Raji (cell line): ENCODE measurements around the gene SNX1.

ENCODE experiments used
- POLR2A ChIP-seq: IDR thresholded peaks from 2 replicates; pipeline ENCODE4 v1.6.1; 2011; ENCODE audit warnings: low read depth, low read length, control low read depth; ENCODE audit not compliant: insufficient read depth

The SNX1 gene

DNA sequence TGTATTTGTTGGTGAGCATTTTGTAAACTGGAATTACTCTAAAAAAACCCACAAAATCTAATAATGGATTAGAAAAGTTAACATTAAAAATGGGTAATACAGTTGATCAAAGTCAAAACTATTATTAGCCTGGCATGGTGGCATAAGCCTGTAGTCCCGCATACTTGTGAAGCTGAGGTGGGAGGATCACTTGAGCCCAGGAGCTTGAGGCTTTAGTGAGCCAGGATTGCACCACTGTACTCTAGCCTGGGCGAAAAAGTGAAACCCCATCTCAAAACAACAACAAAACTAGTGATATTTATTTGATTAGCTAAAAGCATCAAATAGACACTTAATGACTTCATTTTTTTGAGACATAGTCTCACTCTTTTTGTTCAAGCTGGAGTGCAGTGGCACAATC is 3.6 kb downstream of the SNX1 start:
- no peak for TF ChIP-seq POLR2A

- TF ChIP-seq POLR2A: no peak
Measured at GRCh38 chr15:64100958-64101357, 5.2 kb downstream of the SNX1 start.

GRCh38 chr15:64102497-64102896 is 6.7 kb downstream of the SNX1 start:
- no peak for TF ChIP-seq POLR2A

DNA sequence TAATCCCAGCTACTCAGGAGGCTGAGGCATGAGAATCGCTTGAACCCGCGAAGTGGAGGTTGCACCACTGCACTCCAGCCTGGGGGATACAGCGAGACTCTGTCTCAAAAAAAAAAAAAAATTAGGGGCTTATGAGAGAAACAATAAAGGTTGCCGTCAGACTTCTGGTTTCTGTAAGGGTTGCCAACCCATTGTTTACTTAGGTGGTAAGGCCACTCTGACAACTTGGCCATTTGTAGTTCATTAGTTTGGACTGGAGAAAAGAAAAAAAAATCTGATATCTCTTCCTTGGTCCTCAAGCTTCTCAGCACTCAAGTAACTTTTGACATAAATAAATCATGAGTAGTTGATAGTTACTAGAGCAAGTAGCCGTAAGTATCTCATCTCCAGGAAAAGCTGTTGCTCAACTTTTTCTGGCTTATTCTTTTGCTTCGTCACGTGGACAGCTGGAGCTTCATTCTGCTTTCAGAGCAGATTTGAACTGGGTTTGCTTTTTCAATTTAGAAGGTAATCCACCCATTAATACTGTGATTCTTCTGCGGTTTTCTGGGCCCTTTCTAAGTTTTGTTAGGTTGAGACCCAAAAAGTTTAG is 9.4 kb downstream of the SNX1 start:
- no peak for TF ChIP-seq POLR2A

DNA sequence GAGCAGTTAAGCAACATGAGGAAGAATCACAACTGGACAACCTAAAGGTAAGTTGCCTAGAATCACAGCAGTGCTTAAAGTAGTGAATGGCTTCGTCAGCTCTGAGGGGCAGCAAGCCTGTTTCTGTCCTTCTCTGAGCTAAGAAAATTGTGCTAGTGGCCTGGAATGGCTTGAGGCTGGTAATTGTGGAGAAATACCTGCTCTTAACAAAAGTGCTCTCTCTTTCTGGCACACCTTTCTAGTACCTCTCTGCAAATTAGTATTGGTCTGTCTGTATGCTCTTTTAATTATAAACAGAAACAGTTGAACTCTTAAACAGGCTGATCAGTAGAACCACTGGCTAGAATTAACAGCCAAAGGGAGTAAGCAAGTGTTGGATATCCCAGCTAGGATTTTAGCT is 11.6 kb downstream of the SNX1 start:
- no peak for TF ChIP-seq POLR2A

DNA sequence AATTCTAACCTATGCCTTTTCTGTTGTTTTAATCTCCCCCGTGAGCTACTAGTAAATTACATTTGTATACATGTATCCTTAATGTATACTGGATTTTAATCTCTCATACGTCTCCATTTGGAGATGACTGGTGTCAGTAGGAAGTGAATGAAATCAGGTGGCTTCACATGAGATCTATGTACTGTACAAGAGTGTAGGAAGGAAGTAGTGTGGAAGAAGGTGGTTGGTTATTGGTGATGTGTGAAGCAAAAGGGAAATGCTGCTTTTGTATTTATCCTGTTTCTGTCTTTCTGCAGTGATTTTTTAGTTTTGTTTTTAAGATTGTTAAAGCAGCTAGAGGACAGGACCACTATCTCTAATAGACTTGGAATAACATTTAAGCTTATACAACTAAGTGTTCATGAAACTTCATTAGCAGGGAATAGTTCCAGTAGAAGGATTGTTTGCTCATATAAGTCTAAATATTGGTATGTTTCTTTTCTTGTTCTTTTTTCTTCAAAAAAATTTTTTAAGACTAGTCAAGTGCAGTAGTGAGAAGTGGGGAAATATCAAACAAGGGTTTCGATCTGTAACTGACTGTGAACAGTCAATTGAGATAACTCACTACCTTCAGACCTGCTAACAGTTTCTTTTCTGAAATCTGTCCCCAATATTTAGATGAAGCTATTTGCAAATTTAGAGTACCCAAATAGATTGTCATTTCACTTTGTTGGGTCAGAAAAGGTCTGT is 15.3 kb downstream of the SNX1 start:
- no peak for TF ChIP-seq POLR2A

GRCh38 chr15:64111679-64112050 is 15.9 kb downstream of the SNX1 start:
- no peak for TF ChIP-seq POLR2A

DNA sequence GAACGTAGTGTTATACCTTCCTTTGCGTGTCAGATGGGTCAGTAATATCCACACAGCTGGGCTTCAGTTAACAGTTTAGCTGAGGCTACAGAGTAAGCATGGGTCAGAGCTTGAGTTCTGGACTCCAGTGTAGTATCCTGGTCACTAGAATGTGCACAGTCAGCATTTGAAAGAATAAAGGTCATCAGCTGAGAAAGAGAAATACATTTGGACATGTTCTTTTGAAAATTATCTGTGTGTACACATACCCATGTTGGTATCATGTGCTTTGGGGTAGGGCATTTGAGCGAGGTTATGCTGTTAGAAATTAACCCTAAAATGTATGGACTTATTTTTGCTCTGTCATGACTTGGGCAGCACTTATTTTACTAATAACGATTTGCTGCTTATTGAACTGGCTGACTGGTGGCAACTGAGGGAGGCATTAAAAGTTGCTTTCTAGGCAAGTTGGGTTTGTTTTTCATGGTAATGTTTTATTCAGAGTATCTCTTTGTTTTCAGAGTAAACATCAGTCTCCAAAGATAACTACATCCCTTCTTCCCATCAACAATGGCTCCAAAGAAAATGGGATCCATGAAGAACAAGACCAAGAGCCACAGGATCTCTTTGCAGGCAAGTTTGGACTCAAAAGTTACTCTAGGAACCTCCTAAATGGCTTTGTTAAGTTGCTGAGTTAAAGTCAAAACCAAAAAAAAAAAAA is 16.4 kb downstream of the SNX1 start:
- no peak for TF ChIP-seq POLR2A

- TF ChIP-seq POLR2A: no peak
Measured at GRCh38 chr15:64112904-64113303, 17.1 kb downstream of the SNX1 start.

GRCh38 chr15:64117759-64118487 is 22.1 kb downstream of the SNX1 start:
- TF ChIP-seq POLR2A: no peak

GRCh38 chr15:64121614-64122013 is 25.8 kb downstream of the SNX1 start:
- TF ChIP-seq POLR2A: no peak

- TF ChIP-seq POLR2A: no peak
Measured at GRCh38 chr15:64122444-64122843, 26.7 kb downstream of the SNX1 start.

GRCh38 chr15:64122936-64123351 is 27.2 kb downstream of the SNX1 start:
- TF ChIP-seq POLR2A: no peak

GRCh38 chr15:64125978-64126377 is 30.2 kb downstream of the SNX1 start:
- no peak for TF ChIP-seq POLR2A

DNA sequence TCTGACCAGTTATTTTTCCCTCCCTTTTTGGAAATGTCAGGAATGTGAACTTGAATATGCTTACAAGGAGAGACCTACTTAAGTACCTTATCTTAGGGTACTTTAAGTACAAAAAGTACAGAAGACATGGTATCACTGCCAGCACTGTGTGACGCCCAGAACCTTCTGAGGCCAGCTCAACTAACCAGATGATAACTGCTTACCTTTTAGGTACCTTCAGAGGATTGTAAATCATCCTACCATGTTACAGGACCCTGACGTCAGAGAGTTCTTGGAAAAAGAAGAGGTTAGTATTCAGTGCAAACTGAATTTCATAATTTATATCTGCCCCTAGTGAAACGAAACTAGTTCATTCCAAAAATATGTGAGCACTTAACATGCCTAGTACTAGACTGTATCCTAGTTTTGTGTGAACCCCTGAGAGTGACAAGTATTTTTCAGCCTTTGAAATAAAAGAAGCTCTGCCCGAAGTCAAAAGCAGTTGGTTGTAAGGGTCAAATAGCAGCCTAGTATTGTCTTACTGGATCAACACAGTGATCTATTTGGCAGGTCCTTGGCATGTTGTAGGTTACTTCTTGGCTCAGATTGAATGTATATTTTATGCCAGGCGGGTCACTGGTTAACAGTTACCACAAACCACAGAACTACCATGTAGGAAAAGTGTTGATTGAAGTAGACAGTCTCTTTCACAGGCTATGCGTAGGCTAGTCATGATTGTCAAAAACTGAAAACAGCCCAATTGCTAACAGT is 31.9 kb downstream of the SNX1 start:
- no peak for TF ChIP-seq POLR2A

- TF ChIP-seq POLR2A: no peak
Measured at GRCh38 chr15:64130159-64130558, 34.4 kb downstream of the SNX1 start.

DNA sequence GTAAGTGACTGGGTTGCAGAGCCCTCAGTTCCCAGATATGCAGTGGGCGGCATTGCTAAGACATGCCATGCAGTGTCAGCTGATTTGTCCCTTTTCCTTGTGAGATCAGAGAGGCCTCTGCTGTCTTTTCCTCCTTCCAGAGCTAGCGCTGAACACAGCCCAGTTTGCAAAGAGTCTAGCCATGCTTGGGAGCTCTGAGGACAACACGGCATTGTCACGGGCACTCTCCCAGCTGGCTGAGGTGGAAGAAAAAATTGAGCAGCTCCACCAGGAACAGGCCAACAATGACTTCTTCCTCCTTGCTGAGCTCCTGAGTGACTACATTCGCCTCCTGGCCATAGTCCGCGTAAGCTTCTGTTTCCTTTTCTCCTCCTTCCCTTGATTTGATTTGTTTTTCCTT is 35.8 kb downstream of the SNX1 start:
- no peak for TF ChIP-seq POLR2A
